CD4-positive, alpha-beta T cell treated with Interleukin-17A for 1 hour (primary cell): ENCODE data around the gene AZU1.
A peak's percentile ranks its signal among the peaks of the same experiment; 100 is the strongest.

Experiments used
- DNase-seq: peaks from one replicate; pipeline ENCODE4 v3.0.0-alpha.2; 2020

Gene AZU1

DNA sequence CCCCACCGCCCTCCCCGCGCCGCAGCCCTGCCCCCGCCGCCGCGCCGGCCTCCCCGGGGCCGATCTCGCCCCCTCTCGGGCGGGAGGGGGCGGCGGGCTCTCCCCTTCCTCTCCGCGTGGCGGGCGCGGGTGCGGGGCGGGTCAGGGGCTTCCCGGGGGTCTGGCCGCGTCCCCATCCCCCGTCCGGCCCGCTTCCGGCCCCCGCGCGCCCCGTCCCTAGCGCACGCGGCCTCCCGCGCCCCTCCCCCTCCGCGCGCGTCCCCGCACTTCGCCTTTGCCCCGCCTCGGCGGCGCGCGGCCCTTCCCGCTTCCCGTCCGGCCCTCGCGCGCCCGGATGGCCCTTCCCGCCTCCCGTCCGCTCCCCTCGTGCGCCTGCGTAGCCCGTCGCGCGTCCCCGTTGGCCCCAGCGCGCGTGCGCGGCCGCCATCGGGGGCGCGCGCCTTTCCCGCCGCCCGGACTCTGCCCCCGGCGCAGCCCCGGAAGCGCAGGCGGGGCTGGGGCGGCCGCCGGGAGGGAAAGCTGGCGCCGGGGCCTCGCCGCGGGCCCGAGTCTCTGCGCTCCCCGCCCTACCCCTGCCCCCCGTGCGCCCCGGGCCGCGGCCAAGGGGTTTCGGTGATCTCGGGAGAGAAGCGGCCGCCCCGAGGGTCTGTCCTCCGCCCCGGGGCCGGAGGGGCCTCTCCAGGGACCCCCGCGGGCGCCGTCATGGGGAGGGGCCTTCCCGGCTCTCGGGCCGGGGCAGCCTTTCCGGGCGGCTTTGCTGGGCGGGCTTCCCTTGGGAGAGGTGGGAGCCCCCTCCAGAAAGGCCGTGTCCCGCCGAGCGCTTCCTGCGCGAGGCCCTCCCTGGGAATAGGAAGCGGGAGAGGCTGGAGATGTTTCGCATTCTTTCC lies 29.9 kb upstream of the AZU1 start:
- DNase-seq, result peak; percentile 90

DNA sequence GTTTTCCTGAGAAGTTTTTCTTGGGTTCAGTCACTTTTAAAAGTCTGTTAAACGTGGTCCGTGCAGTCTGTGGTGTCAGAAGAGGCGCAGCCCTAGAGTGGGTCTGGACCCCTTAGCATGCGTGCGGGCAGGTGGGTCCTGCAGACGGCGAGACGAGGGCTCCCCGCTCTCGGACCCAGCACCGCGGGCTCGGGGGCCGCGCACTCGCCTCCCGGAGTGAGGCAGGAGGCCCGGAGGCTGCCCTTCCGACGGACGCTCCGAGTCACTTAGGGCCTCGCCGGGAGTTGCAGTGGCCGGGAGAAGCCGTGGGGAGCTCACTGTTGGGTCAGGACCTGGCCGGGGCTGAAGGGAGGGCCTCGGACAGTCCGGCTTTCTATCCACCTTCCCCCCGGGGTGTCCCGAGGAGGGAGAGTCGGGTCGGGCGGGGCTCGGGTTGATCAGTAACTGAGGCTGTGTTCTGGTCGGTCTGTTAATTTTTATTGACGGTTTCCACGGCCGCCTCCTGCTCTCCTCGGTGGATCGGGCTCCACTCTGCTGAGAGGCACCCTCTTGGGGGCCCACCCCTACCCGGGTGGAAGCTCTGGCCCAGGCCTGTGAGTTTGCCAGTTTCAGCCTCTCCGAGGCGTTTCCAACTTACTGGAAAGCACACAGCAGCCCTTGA lies 29.1 kb upstream of the AZU1 start:
- no peak for DNase-seq

DNA sequence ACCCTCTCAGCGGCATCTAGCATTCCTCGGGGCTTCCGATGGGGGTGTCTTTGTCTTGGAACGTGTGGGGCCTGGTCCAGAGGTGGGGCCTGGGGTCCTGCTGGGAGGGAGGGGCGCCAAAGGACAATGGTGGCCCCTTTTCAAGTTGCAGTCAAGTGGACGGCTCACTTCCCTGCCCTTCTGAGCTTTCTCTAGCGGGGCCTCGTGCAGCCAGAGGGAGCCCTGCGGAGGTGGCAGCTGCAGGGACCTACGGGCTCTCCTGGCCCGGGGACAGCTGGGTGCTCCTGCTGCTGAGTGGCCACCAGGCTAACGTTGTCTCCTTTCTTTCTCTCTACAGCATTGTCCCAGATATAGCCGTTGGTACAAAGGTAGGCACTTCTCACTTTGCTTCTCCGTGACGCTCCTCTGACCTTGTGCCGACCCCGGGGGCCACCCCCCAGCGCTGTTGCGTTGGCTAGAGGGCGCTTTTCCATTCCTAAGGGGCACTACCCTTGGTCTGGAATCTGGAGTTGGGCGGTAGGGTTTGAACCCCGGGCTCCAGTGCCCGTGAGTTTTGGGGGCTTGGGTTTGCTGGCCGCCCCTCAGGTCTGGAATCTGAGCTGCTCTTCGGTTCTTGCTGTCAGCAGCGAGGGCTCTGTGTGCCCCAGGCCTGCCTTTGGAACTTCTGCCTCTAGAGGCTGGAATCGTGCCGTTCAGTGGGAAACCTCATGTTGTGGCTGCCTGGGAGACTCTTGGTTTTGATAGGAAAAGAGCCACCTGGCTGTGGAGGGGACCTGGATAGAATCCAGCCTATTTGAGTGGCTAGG lies 28.4 kb upstream of the AZU1 start:
- no peak for DNase-seq

DNA sequence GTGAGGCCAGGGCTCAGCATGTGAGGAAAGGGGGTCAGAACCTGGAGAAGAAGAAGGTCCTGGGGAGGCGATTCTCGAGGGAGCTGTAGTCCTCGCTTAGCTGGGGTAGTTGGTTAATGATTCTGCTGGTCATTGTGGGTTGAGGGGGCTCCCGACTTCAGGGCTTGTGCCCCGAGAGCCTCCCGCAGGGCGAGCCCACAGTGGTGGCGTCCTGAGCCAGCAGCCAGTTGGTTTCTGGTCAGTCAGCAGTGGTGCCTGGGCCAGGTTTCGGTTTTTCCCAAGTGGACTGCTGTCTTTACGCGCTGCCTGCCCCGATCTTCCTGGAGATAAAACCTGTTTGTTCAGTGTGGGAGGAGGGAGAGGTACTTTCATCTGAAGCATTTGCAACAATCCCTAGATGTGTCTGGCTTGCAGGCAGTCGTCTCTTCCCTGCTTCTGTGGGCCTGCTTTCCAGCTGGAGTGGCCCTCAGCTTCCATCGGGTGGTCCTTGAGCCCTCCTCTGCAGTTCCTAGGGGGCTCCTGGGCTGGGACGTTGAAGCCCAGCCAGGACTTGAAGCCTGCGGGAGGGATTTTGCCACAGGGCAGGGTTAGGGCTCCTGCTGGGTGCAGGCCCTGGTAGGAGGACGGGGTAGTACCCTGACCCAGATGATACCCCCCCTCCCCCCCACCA lies 27.1 kb upstream of the AZU1 start:
- DNase-seq, result no peak

DNA sequence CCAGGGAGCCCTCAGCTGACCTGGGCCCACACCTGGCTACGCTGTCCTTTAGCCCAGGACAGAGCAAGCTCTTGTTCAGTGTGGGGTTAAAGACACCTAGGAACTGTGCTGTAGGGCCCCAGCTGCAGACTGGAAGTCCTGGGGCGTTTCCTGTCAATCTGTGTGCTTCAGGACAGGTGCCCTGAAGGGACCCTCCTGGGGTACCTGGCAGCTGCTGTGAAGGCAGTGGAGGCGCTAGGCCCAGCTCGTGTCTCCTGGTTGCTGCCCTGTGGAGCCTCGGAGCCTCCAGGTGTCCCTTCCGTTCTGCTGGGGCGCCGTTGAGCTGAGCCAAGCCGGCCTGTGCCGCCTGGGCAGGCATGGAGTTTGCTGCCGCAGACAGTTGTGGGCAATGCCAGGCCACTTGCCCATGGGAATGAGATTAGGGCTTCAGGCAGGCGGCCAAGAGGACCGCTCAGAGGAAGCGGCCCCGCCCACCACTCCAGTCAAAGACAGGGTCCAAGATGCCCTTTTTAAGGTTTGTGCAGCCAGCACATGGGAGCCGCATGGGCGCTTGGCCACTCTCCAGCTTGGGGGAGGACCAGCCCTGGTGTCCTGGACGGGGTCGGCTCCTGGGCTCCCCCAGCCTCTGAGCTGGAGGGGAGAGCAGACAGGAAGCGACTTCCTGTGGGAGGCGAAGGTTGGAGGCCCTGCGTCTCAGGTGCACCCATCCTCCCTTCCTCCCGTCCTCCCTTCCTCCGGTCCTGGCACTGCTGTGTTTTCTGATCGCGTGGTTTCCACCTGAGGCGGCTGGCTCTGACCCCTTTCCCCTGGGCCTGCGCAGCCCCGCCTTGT lies 26.4 kb upstream of the AZU1 start:
- DNase-seq, result peak; percentile 39

DNA sequence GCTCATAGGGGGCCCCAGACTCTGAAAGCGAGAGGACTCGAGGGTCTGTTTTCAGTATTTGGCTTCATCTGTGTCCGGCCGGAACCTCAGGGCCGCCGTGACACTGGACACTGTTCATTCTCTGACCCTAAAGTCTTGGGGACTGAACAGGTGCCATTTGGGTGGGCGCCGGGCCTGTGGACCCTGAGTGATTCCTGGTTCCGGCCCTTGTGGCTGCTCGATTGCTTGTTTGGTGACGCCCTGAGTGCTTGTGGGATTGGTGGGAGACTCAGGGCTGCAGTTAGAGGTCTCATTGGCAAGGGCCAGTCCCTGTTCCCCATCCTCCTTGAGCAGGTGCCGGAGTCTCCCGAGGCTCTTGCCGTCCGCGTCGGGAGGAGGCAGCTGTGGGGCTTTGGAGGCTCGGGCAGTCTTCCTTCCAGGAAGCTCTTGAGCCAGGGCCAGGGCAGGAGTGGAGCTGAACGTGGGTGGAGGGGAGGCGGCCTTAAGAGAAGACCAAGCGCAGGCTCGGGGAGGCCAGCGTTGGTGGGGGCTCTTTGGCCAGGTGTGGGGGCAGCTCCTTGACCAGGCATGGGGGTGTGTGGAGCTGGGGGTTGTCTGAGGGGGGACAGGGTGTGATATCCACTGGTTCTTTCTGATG lies 25.7 kb upstream of the AZU1 start:
- no peak for DNase-seq

DNA sequence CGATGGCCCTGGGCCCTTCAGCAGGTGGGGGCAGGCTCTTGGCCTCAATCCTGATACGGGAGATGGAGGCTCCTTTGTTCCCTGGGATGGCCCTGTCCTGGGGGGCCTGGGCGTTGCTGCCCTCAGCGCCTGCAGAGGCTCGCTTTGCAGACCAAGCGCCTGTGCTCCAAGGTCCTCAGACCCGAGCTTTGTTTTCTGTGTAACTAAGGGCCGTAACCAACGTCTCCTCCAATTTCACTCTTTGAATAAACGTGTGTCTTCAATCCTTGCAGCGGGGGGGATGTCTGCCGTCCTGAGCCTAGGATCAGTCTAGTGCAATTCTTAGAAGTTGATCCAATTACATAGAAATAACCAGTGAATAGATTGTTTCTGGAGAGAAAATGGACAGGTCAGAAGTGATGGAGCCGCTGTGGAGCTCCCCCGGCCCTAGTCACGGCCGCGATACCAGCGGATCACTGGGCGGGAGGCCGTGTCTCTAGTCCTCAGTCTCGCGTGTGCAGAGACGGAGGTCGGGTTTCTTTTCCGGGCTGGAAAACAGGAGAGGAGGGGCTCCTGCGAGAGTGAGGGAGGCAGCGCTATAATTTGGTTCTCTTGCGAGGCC lies 25.0 kb upstream of the AZU1 start:
- no peak for DNase-seq

DNA sequence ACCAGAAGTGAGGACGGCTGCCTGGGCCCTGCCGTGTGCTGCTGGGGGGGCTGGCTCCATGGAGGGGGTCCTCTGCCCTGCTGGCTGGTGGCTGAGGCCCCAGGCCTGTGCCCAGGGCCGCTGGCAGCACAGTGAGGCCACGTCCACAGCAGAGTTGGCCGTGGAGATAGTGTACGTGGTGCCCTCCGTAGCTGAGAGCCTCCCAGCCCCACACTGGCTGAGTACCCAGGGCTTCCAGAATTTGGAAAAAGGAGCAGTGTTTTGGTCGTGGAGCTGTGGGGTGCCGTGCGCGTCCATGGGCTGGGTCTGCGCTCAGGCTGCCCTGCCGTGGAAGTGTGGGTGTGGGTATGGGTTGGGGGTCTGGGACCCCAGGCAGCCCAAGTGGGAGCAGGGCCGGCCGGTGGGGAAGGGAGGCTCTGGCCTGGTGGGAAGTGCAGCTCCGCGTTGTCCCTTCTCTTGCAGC lies 24.5 kb upstream of the AZU1 start:
- DNase-seq, result no peak

DNA sequence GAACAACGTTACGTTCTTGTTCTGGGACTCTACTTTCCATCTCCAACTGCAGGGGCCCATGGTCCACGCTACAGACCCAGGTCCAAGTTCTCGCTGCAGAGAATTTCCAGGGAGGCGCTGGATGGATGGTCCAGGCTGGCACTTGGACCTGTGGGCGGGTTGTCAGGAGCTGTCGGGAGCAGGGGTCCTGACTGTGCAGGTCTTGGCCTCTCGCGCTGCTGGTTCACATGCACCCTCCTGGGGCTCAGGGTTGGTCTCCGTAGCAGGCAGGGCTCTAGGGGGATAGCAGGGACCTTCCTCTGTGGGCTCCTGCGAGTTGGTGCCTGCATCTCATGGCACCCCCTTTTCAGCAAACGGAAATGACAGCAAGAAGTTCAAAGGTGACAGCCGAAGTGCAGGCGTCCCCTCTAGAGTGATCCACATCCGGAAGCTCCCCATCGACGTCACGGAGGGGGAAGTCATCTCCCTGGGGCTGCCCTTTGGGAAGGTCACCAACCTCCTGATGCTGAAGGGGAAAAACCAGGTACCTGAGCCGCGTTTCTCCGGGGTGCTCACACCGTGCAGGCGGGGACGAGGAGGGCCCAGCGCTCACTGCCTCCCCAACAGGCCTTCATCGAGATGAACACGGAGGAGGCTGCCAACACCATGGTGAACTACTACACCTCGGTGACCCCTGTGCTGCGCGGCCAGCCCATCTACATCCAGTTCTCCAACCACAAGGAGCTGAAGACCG lies 23.8 kb upstream of the AZU1 start:
- DNase-seq, result no peak

DNA sequence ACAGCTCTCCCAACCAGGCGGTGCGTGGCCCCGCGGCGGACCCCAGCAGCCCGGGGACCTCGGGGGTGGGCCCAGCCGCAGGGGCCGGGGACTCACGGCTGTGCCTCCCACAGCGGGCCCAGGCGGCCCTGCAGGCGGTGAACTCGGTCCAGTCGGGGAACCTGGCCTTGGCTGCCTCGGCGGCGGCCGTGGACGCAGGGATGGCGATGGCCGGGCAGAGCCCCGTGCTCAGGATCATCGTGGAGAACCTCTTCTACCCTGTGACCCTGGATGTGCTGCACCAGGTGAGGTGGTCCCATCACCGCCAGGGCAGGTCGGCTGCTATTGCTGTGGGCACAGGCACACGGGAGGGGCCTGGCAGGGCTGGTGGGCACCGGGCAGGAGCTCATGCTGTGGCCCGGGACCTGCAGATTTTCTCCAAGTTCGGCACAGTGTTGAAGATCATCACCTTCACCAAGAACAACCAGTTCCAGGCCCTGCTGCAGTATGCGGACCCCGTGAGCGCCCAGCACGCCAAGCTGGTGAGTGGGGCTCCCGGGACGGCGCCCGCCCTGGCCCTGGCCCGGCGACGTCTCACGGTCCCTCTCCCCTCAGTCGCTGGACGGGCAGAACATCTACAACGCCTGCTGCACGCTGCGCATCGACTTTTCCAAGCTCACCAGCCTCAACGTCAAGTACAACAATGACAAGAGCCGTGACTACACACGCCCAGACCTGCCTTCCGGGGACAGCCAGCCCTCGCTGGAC lies 23.0 kb upstream of the AZU1 start:
- DNase-seq, result no peak

DNA sequence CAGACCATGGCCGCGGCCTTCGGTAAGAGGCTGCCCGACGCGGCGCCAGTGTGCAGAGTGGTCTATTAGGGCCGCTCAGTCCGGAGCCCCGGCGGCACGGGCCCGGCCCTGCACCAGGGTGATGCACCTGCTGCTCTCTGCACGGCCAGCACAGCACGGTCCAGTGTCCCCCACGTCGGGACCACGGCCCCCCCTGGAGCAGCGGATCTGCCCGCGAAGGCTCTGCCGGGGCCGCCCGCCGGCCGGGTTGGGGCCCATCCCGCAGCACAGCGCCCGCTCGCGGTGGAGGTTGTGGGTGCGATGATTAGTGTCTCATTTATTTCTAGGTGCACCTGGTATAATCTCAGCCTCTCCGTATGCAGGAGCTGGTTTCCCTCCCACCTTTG lies 22.5 kb upstream of the AZU1 start:
- no peak for DNase-seq

DNA sequence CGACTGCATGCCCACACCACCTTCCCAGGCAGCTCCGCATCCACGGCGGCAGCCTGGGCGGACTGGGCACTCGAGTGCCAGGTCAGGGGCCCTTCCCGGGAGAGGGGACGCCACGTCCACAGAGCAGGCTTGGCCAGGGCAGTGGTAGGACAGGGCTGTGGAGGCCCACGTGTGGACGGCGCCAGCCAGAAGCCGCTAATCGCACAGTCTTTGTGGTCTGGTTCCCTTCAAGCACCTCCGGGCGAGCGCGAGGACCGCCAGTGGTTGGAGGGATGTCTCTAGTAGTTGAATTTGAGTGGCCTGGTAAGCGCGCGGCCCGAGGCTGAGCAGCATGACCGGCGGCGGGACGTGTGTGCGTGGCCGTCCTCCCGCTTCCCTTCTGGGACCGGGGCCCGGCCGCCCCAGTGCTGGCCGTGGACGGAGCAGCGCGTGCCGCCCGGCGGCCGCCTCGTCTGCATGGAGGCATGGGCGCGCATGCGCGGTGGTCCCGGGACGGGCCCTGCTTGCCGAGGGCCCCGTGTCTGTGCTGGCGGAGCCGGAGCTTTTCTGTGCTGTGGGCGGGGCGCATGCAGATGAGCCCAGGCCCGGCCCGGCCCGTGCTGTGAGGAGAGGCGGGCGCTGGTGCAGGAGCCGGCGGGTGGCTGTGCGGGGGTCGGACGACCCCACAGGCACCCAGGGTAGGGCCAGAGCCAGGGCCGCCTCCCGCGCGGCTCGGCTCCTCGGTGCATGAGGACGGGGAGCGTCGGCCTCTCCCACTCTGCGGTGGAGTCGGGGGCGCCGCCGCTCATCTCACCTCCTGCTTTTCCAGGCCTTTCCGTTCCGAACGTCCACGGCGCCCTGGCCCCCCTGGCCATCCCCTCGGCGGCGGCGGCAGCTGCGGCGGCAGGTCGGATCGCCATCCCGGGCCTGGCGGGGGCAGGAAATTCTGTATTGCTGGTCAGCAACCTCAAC lies 21.8 kb upstream of the AZU1 start:
- no peak for DNase-seq

DNA sequence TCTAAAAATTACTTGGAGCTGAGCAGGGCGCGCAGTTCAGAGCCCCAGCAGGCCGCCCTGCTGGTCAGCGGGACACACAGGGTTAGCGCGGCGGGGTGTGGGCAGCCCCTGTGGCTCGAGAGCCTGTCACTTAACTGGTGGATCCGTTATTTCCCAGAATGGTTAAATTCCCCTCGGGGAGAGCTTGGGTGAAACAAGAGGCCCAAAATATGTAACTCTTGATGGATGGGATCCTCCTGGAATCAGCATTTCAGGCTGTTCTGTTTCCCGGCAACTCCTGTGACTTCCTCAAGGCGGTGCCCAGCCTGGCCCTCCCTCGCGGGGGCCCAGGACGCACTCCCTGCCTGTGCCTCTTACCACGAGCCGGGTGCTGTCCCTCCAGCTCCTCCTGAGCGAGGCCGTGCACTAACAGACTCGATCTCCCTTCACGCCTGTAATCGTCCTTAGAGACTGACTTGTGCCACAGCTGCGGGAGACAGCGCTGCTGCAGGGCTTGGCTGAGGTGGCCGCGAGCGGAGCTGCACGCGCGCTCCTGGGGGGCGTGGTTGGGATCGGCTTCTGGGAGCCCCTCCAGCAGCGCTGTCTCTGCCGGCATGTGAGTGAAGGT lies 20.7 kb upstream of the AZU1 start:
- no peak for DNase-seq

DNA sequence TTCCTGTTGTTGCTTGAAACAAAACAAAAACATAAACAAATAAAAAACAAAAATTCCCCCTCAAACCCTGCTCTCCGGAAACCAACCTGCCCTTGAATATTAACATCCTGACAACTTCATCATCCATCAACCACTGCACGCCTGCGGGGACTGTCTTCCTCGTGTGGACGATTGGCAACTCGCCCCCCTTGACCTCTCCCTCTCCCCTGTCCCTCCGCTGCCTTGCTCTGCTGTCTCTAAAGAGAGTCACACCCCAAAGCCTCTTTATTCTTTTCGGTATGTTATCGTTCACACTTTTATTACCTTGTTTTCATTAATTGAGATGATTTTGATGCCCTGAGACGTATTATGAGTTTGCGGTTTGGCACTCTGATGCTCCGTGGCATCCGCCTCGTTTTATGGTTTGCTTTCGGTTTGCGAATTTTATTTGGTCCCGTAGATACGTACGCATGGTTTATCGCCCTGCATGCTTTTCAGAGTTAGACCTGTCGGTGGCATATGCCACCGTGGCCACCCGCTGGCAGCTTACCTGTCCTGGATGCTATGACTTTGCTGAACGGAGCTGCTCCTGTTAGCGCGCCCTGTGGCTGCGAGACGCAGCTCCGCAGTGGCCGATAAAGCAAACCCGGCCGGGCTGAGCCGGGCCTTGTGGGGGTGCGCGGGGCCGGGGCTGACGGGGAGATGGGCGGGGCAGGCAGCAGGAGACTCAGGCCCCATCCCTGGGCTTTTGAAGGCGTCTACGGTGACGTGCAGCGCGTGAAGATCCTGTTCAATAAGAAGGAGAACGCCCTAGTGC lies 19.8 kb upstream of the AZU1 start:
- no peak for DNase-seq

DNA sequence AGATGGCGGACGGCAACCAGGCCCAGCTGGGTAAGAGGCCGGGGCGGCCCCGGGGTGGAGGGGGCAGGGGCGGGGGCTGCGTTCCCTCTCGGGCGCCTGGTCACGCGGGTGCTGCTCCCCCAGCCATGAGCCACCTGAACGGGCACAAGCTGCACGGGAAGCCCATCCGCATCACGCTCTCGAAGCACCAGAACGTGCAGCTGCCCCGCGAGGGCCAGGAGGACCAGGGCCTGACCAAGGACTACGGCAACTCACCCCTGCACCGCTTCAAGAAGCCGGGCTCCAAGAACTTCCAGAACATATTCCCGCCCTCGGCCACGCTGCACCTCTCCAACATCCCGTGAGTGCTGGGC lies 19.2 kb upstream of the AZU1 start:
- DNase-seq, result no peak

DNA sequence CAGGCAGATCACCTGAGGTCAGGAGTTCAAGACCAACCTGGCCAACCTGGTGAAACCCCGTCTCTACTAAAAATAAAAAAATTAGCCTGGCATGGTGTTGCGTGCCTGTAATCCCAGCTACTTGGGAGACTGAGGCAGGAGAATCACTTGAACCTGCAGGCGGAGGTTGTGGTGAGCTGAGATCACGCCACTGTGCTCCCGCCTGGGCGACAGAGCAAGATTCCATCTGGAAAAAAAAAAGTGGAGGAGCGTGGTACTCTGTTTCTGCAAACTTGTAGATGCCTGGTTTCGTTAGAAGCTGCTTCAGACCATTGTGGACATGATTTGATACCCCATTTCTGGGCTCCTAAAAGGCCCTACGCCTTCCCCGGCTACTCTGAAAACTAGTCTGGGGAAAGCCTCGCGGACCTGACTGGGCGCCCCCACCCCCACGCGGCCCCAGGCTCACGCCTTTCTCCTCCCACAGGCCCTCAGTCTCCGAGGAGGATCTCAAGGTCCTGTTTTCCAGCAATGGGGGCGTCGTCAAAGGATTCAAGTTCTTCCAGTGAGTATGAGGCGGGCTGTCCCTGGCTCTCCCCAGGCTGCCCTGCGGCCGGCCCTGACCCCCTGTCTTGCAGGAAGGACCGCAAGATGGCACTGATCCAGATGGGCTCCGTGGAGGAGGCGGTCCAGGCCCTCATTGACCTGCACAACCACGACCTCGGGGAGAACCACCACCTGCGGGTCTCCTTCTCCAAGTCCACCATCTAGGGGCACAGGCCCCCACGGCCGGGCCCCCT lies 17.4 kb upstream of the AZU1 start:
- no peak for DNase-seq
